WTC11 (cell line): ENCODE results near the gene NEDD4L. TPM values are rescaled to one million over a fixed set of nuclear protein-coding genes. Genes with fewer than 3 reads are reported as not detected.
"Not testable (repeated sequence)": the region's sequence is repeated elsewhere in the genome, so short reads cannot be mapped to it uniquely, and the experiment has no call there.

Source experiments
- ATAC-seq: fragments of 200-7000 bp; cut with Tn5 transposase; 2 replicates; pipeline ENCODE4 v1.10.0; 2021; ENCODE audit warnings: mild to moderate bottlenecking, moderate library complexity
- CTCF ChIA-PET: fragments of 300-600 bp; sonication (Branson Sonifier 250); formaldehyde crosslinking; loops from one replicate; lab custom pipeline; 2021; ENCODE audit warnings: antibody characterized with exemption; lab: Charles Lee
- POLR2A ChIA-PET: fragments of 350-600 bp; sonication (Branson Sonifier 250); formaldehyde crosslinking; loops from one replicate; lab custom pipeline; 2021; ENCODE audit warnings: antibody characterized with exemption; lab: Charles Lee
- DNase-seq: peaks from one replicate; pipeline ENCODE4 v3.0.0; 2021; ENCODE audit warnings: low spot score
- H3K27ac Mint-ChIP-seq: 2 replicates; pipeline ENCODE4 v1.8.0; 2021; ENCODE audit warnings: mixed read lengths
- H3K27me3 Mint-ChIP-seq: 2 replicates; pipeline ENCODE4 v1.8.0; 2021; ENCODE audit warnings: low read depth, mild to moderate bottlenecking, moderate library complexity, mixed read lengths
- H3K36me3 Mint-ChIP-seq: 2 replicates; pipeline ENCODE4 v1.8.0; 2021; ENCODE audit warnings: mixed read lengths
- H3K4me1 Mint-ChIP-seq: 2 replicates; pipeline ENCODE4 v1.8.0; 2022; ENCODE audit warnings: mixed read lengths
- H3K4me3 Mint-ChIP-seq: 2 replicates; pipeline ENCODE4 v1.8.0; 2021; ENCODE audit warnings: mild to moderate bottlenecking, moderate library complexity, mixed read lengths
- H3K9me3 Mint-ChIP-seq: 2 replicates; pipeline ENCODE4 v1.8.0; 2021; ENCODE audit warnings: mixed read lengths
- ARID4B ChIP-seq: sonication (generic); formaldehyde crosslinking; IDR thresholded peaks from 2 replicates; pipeline ENCODE4 v1.8.0; 2023; ENCODE audit warnings: missing genetic modification reagents, mild to moderate bottlenecking, borderline replicate concordance
- CDX4 ChIP-seq: fragments of 250-450 bp; sonication (Bioruptor Pico); IDR thresholded peaks from 2 replicates; pipeline ENCODE4 v1.9.0; 2021; ENCODE audit warnings: moderate library complexity, mild to moderate bottlenecking, inconsistent platforms, borderline replicate concordance
- CREB1 ChIP-seq: sonication (generic); formaldehyde crosslinking; IDR thresholded peaks from 2 replicates; pipeline ENCODE4 v1.8.0; 2023; ENCODE audit warnings: mild to moderate bottlenecking, missing genetic modification reagents
- CTCF ChIP-seq: fragments of 200-600 bp; IDR thresholded peaks from 2 replicates; pipeline ENCODE4 v1.8.0; 2022; ENCODE audit warnings: antibody characterized with exemption
- ESRRA ChIP-seq: sonication (generic); formaldehyde crosslinking; IDR thresholded peaks from 2 replicates; pipeline ENCODE4 v1.8.1; 2022; ENCODE audit warnings: mild to moderate bottlenecking, missing genetic modification reagents, borderline replicate concordance
- FOXJ3 ChIP-seq: sonication (generic); formaldehyde crosslinking; IDR thresholded peaks from 2 replicates; pipeline ENCODE4 v1.9.0; 2021; ENCODE audit warnings: missing genetic modification reagents, mild to moderate bottlenecking, borderline replicate concordance
- FOXP4 ChIP-seq: sonication (generic); formaldehyde crosslinking; IDR thresholded peaks from 2 replicates; pipeline ENCODE4 v1.8.0; 2022; ENCODE audit warnings: mild to moderate bottlenecking, missing genetic modification reagents
- OVOL2 ChIP-seq: fragments of 250-450 bp; sonication (Bioruptor Pico); IDR thresholded peaks from 2 replicates; pipeline ENCODE4 v1.9.0; 2021; ENCODE audit warnings: mild to moderate bottlenecking, borderline replicate concordance
- RORB ChIP-seq: fragments of 250-450 bp; sonication (Bioruptor Pico); IDR thresholded peaks from 2 replicates; pipeline ENCODE4 v1.9.0; 2021; ENCODE audit warnings: mild to moderate bottlenecking
- SMAD3 ChIP-seq: sonication (generic); formaldehyde crosslinking; IDR thresholded peaks from 2 replicates; pipeline ENCODE4 v1.8.0; 2022; ENCODE audit warnings: missing genetic modification reagents, mild to moderate bottlenecking, borderline replicate concordance
- TP53 ChIP-seq: sonication (generic); formaldehyde crosslinking; IDR thresholded peaks from 2 replicates; pipeline ENCODE4 v1.8.1; 2023; ENCODE audit warnings: mild to moderate bottlenecking, missing genetic modification reagents
- ZNF121 ChIP-seq: sonication (generic); formaldehyde crosslinking; IDR thresholded peaks from 2 replicates; pipeline ENCODE4 v1.8.0; 2023; ENCODE audit warnings: missing genetic modification reagents
- ZNF281 ChIP-seq: sonication (generic); formaldehyde crosslinking; IDR thresholded peaks from 2 replicates; pipeline ENCODE4 v1.8.0; 2023; ENCODE audit warnings: mild to moderate bottlenecking, missing genetic modification reagents
- ZNF317 ChIP-seq: sonication (generic); formaldehyde crosslinking; IDR thresholded peaks from 2 replicates; pipeline ENCODE4 v1.8.1; 2023; ENCODE audit warnings: low read depth, mild to moderate bottlenecking, moderate library complexity, missing genetic modification reagents, borderline replicate concordance
- ZNF396 ChIP-seq: fragments of 250-450 bp; sonication (Bioruptor Pico); IDR thresholded peaks from 2 replicates; pipeline ENCODE4 v1.8.0; 2021; ENCODE audit warnings: mild to moderate bottlenecking, moderate library complexity, borderline replicate concordance
- ZNF423 ChIP-seq: fragments of 250-450 bp; sonication (Bioruptor Pico); IDR thresholded peaks from 2 replicates; pipeline ENCODE4 v2.1.2; 2022; ENCODE audit warnings: mild to moderate bottlenecking, moderate library complexity
- ZNF512 ChIP-seq: sonication (generic); formaldehyde crosslinking; IDR thresholded peaks from 2 replicates; pipeline ENCODE4 v1.8.1; 2022; ENCODE audit warnings: missing genetic modification reagents, borderline replicate concordance
- total RNA-seq: library from RNA; stranded (reverse); gene quantifications from 3 replicates; pipeline ENCODE4 v1.2.3, GENCODE V29; 2021

Gene NEDD4L
- total RNA-seq, 1 experiment from 2014 or later: 88.0 TPM

GRCh38 chr18:58280191-58280590 is 236.2 kb downstream of the NEDD4L start:
- no peak for ATAC-seq
- no peak overlapping the region for H3K27ac Mint-ChIP-seq

GRCh38 chr18:58282872-58283271 is 238.8 kb downstream of the NEDD4L start:
- POLR2A ChIA-PET, CTCF ChIA-PET, H3K36me3 Mint-ChIP-seq, DNase-seq, ATAC-seq, H3K27me3 Mint-ChIP-seq, H3K9me3 Mint-ChIP-seq, H3K27ac Mint-ChIP-seq, H3K4me3 Mint-ChIP-seq: not testable (repeated sequence)
- peaks cover 19% of the 10 kb centered on the region for H3K4me1 Mint-ChIP-seq

More at GRCh38 chr18:58280191-58280590, 236.2 kb downstream of the NEDD4L start:
- no peak for DNase-seq
- Mint-ChIP-seq H3K36me3 (no peaks in the 10 kb centered on the region), H3K27me3 (no peaks in the 10 kb centered on the region), H3K4me3 (no peak overlapping the region), H3K9me3 (peaks cover 8% of the 10 kb centered on the region; the same call in 1 of the 2 replicates), H3K4me1 (peaks cover 16% of the 10 kb centered on the region)
- CTCF ChIA-PET: no interaction called here
- POLR2A ChIA-PET: no interaction called here
- TF ChIP-seq ZNF512 (CRISPR knock-in tag): no peak
- TF ChIP-seq OVOL2 (CRISPR knock-in tag): no peak
- TF ChIP-seq ZNF281: no peak
- TF ChIP-seq SMAD3 (CRISPR knock-in tag): no peak
- no peak for TF ChIP-seq CDX4 (CRISPR knock-in tag)
- TF ChIP-seq RORB (CRISPR knock-in tag): no peak
- TF ChIP-seq TP53 (CRISPR knock-in tag): no peak
- TF ChIP-seq FOXP4 (CRISPR knock-in tag): no peak
- TF ChIP-seq, all 79 proteins: peak for 0

GRCh38 chr18:58284699-58285448 is 240.8 kb downstream of the NEDD4L start:
- Mint-ChIP-seq H3K27me3 (no peaks in the 10 kb centered on the region), H3K36me3 (no peaks in the 10 kb centered on the region), H3K27ac (peak overlapping the region; percentile 54; the same call in 1 of the 2 replicates), H3K4me3 (no peak overlapping the region), H3K9me3 (peaks cover 8% of the 10 kb centered on the region; the same call in 1 of the 2 replicates), H3K4me1 (peaks cover 36% of the 10 kb centered on the region)
- CTCF ChIA-PET: no interaction called here
- DNase-seq (no peak), ATAC-seq (no peak)
- POLR2A ChIA-PET: no interaction called here
- TF ChIP-seq ARID4B (CRISPR knock-in tag) (no peak), FOXJ3 (CRISPR knock-in tag) (no peak), ESRRA (CRISPR knock-in tag) (no peak), CREB1 (CRISPR knock-in tag) (no peak), ZNF121 (no peak), ZNF396 (CRISPR knock-in tag) (no peak), ZNF423 (CRISPR knock-in tag) (no peak), ZNF317 (CRISPR knock-in tag) (no peak), CTCF (no peak)
